ENCODE data around the gene NRXN3. TPM values are rescaled to one million over a fixed set of nuclear protein-coding genes. Genes with fewer than 3 reads are reported as not detected.

The NRXN3 gene
- total RNA-seq, 2 experiments from 2014 or later = not detected

GRCh38 chr14:78319887-78320635, 149.9 kb downstream of the NRXN3 start:
- H3K36me3 Mint-ChIP-seq (ENCODE audit: low read depth) = no peaks in the 10 kb centered on the region
- DNase-seq = no peak
- no peak overlapping the region for H3K4me3 Mint-ChIP-seq
- H3K9me3 Mint-ChIP-seq = no peaks in the 10 kb centered on the region
- POLR2A ChIA-PET = no interaction called here
- peaks cover 3% of the 10 kb centered on the region for H3K27me3 Mint-ChIP-seq
- CTCF ChIA-PET = no interaction called here
- H3K27ac Mint-ChIP-seq = no peak overlapping the region
- no peaks in the 10 kb centered on the region for H3K4me1 Mint-ChIP-seq

- peaks cover 1% of the 10 kb centered on the region for H3K27me3 Mint-ChIP-seq
- CTCF ChIA-PET = no interaction called here
- H3K9me3 Mint-ChIP-seq = no peaks in the 10 kb centered on the region
- H3K4me3 Mint-ChIP-seq = no peak overlapping the region
- H3K27ac Mint-ChIP-seq = no peak overlapping the region
- H3K4me1 Mint-ChIP-seq = no peaks in the 10 kb centered on the region
- no peak for DNase-seq
- H3K36me3 Mint-ChIP-seq (ENCODE audit: low read depth) = no peaks in the 10 kb centered on the region
- POLR2A ChIA-PET = no interaction called here
Measured at GRCh38 chr14:78324353-78324752, 154.2 kb downstream of the NRXN3 start.

- ChIA-PET CTCF (interaction anchor here (0.6 kb wide), 1 partner anchor 116 kb away, joined by 3 read pairs; no protein-coding TSS in a partner anchor), POLR2A (no interaction called here)
- no peaks in the 10 kb centered on the region for H3K9me3 Mint-ChIP-seq
Measured at GRCh38 chr14:78325911-78326310, 155.7 kb downstream of the NRXN3 start.

GRCh38 chr14:78327426-78328221, 157.5 kb downstream of the NRXN3 start:
- DNase-seq = no peak
- ChIA-PET POLR2A (no interaction called here), CTCF (no interaction called here)
- Mint-ChIP-seq H3K27ac (no peak overlapping the region), H3K9me3 (no peaks in the 10 kb centered on the region), H3K4me3 (no peak overlapping the region), H3K4me1 (no peaks in the 10 kb centered on the region), H3K27me3 (no peaks in the 10 kb centered on the region), H3K36me3 (ENCODE audit: low read depth) (no peaks in the 10 kb centered on the region)

More at GRCh38 chr14:78325911-78326310, 155.7 kb downstream of the NRXN3 start:
- DNase-seq = no peak
- peaks cover 1% of the 10 kb centered on the region for H3K27me3 Mint-ChIP-seq
- H3K27ac Mint-ChIP-seq = no peak overlapping the region
- H3K4me1 Mint-ChIP-seq = no peaks in the 10 kb centered on the region
- no peak overlapping the region for H3K4me3 Mint-ChIP-seq
- H3K36me3 Mint-ChIP-seq (ENCODE audit: low read depth) = no peaks in the 10 kb centered on the region

GRCh38 chr14:78329371-78329770, 159.2 kb downstream of the NRXN3 start:
- DNase-seq = no peak
- Mint-ChIP-seq H3K4me1 (no peaks in the 10 kb centered on the region), H3K27me3 (no peaks in the 10 kb centered on the region), H3K27ac (no peak overlapping the region), H3K4me3 (no peak overlapping the region), H3K36me3 (ENCODE audit: low read depth) (no peaks in the 10 kb centered on the region), H3K9me3 (no peaks in the 10 kb centered on the region)
- CTCF ChIA-PET = no interaction called here
- POLR2A ChIA-PET = no interaction called here

GRCh38 chr14:78335531-78335930, 165.4 kb downstream of the NRXN3 start:
- Mint-ChIP-seq H3K4me3 (no peak overlapping the region), H3K27ac (no peak overlapping the region), H3K27me3 (no peaks in the 10 kb centered on the region), H3K36me3 (ENCODE audit: low read depth) (no peaks in the 10 kb centered on the region), H3K4me1 (no peaks in the 10 kb centered on the region), H3K9me3 (no peaks in the 10 kb centered on the region)
- ChIA-PET CTCF (no interaction called here), POLR2A (no interaction called here)
- DNase-seq = no peak

GRCh38 chr14:78340250-78340649, 170.1 kb downstream of the NRXN3 start:
- no peaks in the 10 kb centered on the region for H3K9me3 Mint-ChIP-seq
- H3K27ac Mint-ChIP-seq = no peak overlapping the region
- H3K4me1 Mint-ChIP-seq = no peaks in the 10 kb centered on the region
- H3K36me3 Mint-ChIP-seq (ENCODE audit: low read depth) = no peaks in the 10 kb centered on the region
- H3K4me3 Mint-ChIP-seq = no peak overlapping the region
- no peaks in the 10 kb centered on the region for H3K27me3 Mint-ChIP-seq
- ChIA-PET CTCF (no interaction called here), POLR2A (no interaction called here)
- DNase-seq = no peak

GRCh38 chr14:78341827-78342389, 171.7 kb downstream of the NRXN3 start:
- POLR2A ChIA-PET = no interaction called here
- Mint-ChIP-seq H3K27me3 (no peaks in the 10 kb centered on the region), H3K36me3 (ENCODE audit: low read depth) (no peaks in the 10 kb centered on the region), H3K4me3 (no peak overlapping the region), H3K9me3 (no peaks in the 10 kb centered on the region), H3K4me1 (no peaks in the 10 kb centered on the region), H3K27ac (no peak overlapping the region)
- no peak for DNase-seq
- CTCF ChIA-PET = no interaction called here

GRCh38 chr14:78342879-78343278, 172.7 kb downstream of the NRXN3 start:
- no peaks in the 10 kb centered on the region for H3K27me3 Mint-ChIP-seq
- POLR2A ChIA-PET = no interaction called here
- no peak for DNase-seq
- no peaks in the 10 kb centered on the region for H3K4me1 Mint-ChIP-seq
- H3K9me3 Mint-ChIP-seq = no peaks in the 10 kb centered on the region
- CTCF ChIA-PET = no interaction called here
- H3K27ac Mint-ChIP-seq = no peak overlapping the region
- H3K36me3 Mint-ChIP-seq (ENCODE audit: low read depth) = no peaks in the 10 kb centered on the region
- no peak overlapping the region for H3K4me3 Mint-ChIP-seq

GRCh38 chr14:78344290-78344689, 174.1 kb downstream of the NRXN3 start:
- no peaks in the 10 kb centered on the region for H3K9me3 Mint-ChIP-seq
- H3K4me3 Mint-ChIP-seq = no peak overlapping the region
- CTCF ChIA-PET = no interaction called here

GRCh38 chr14:78345131-78345744, 175.1 kb downstream of the NRXN3 start:
- ChIA-PET POLR2A (no interaction called here), CTCF (no interaction called here)
- peaks cover under 1% of the 10 kb centered on the region for H3K27me3 Mint-ChIP-seq
- H3K36me3 Mint-ChIP-seq (ENCODE audit: low read depth) = no peaks in the 10 kb centered on the region
- H3K4me1 Mint-ChIP-seq = no peaks in the 10 kb centered on the region
- H3K9me3 Mint-ChIP-seq = no peaks in the 10 kb centered on the region
- H3K27ac Mint-ChIP-seq = no peak overlapping the region
- H3K4me3 Mint-ChIP-seq = no peak overlapping the region
- DNase-seq = no peak

More at GRCh38 chr14:78344290-78344689, 174.1 kb downstream of the NRXN3 start:
- Mint-ChIP-seq H3K27me3 (no peaks in the 10 kb centered on the region), H3K4me1 (no peaks in the 10 kb centered on the region), H3K27ac (no peak overlapping the region), H3K36me3 (ENCODE audit: low read depth) (no peaks in the 10 kb centered on the region)
- POLR2A ChIA-PET = no interaction called here
- DNase-seq = no peak

GRCh38 chr14:78346747-78347146, 176.6 kb downstream of the NRXN3 start:
- Mint-ChIP-seq H3K27me3 (peaks cover 3% of the 10 kb centered on the region), H3K9me3 (no peaks in the 10 kb centered on the region), H3K27ac (no peak overlapping the region), H3K4me1 (no peaks in the 10 kb centered on the region), H3K36me3 (ENCODE audit: low read depth) (no peaks in the 10 kb centered on the region), H3K4me3 (no peak overlapping the region)
- CTCF ChIA-PET = interaction anchor here (1.1 kb wide), 1 partner anchor 12 kb away, joined by 4 read pairs; no protein-coding TSS in a partner anchor
- no peak for DNase-seq
- POLR2A ChIA-PET = no interaction called here

GRCh38 chr14:78355109-78355508, 184.9 kb downstream of the NRXN3 start:
- ChIA-PET POLR2A (no interaction called here), CTCF (no interaction called here)
- no peak for DNase-seq
- no peaks in the 10 kb centered on the region for H3K36me3 Mint-ChIP-seq (ENCODE audit: low read depth)
- no peak overlapping the region for H3K4me3 Mint-ChIP-seq
- H3K9me3 Mint-ChIP-seq = no peaks in the 10 kb centered on the region
- no peak overlapping the region for H3K27ac Mint-ChIP-seq
- H3K4me1 Mint-ChIP-seq = no peaks in the 10 kb centered on the region
- H3K27me3 Mint-ChIP-seq = peaks cover 3% of the 10 kb centered on the region
